Measurements from ENCODE around the gene ANXA3. TPM values are rescaled to one million over a fixed set of nuclear protein-coding genes. Genes with fewer than 3 reads are reported as not detected.

The ANXA3 gene
- polyA plus RNA-seq, 1 experiment, result 13.9 TPM

DNA sequence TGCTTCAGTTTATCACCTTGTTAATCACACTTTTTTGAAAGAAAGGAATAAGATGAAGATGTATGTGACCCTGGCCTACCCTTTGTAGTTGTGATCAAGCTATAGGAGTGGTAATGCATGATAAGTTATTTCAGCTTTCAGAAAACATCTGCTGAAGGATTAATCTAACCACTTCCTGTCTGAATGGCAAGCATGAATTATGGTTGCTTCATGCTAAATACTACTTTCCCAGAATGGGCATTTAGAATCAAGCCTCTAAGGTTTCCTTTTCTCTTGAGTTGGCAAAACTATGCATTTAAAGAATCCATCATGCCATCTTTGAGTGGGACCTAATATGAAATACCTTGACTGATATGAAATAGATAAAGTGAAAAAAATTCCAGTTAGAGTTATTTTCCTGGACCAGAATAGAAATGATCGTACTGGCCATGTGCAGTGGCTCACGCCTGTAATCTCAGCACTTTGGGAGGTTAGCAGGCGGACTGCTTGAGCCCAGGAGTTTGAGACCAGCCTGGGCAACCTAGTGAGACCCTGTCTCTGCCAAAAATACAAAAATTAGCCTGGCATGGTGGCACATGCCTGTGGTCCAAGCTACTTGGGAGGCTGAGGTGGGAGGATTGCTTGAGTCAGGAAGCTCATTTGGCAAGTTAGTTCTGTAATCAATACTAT, 59.1 kb downstream of the ANXA3 start:
- H3K27ac ChIP-seq (ENCODE audit: low read depth, low read length), result no peak overlapping the region
- H3K27me3 ChIP-seq (ENCODE audit: control insufficient read depth, insufficient read depth, low read length), result no peaks in the 10 kb centered on the region
- DNase-seq (ENCODE audit: low read depth, low spot score), result no peak
- TF ChIP-seq, protein P1, sequence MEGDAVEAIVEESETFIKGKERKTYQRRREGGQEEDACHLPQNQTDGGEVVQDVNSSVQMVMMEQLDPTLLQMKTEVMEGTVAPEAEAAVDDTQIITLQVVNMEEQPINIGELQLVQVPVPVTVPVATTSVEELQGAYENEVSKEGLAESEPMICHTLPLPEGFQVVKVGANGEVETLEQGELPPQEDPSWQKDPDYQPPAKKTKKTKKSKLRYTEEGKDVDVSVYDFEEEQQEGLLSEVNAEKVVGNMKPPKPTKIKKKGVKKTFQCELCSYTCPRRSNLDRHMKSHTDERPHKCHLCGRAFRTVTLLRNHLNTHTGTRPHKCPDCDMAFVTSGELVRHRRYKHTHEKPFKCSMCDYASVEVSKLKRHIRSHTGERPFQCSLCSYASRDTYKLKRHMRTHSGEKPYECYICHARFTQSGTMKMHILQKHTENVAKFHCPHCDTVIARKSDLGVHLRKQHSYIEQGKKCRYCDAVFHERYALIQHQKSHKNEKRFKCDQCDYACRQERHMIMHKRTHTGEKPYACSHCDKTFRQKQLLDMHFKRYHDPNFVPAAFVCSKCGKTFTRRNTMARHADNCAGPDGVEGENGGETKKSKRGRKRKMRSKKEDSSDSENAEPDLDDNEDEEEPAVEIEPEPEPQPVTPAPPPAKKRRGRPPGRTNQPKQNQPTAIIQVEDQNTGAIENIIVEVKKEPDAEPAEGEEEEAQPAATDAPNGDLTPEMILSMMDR (IDR thresholded peaks at IDR 0.05; ENCODE audit: low read depth, low read length), result no peak
- no peaks in the 10 kb centered on the region for H3K9me3 ChIP-seq (ENCODE audit: control insufficient read depth, insufficient read depth, low read length)
- ChIA-PET POLR2A (interaction anchor here (0.6 kb wide), 1 partner anchor 1554 kb away, joined by 3 read pairs; no protein-coding TSS in a partner anchor), CTCF (interaction anchor here (1.1 to 3.5 kb wide), 6 partner anchors 16 to 260 kb away, joined by 3 to 29 read pairs (median 4); no protein-coding TSS in a partner anchor)
- H3K4me3 ChIP-seq (ENCODE audit: low read depth, low read length), result no peak overlapping the region

DNA sequence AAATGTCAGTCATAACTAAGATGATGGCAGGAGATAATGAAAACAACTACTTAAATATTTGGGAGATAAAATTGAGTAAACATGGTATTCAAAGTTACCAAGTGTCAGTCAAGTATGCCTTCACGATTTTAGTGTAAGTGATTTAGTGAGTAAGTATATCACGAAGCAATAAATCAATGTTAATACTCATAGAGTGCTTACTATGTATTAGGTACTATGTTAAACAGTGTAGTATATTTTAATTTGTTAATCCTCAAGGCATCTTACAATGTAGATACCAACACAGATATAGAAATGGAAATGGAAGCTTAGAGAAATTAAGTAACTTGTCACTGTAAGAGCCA, 59.6 kb downstream of the ANXA3 start:
- TF ChIP-seq, protein P1 (IDR thresholded peaks at IDR 0.05; ENCODE audit: low read depth, low read length), result no peak
- H3K27me3 ChIP-seq (ENCODE audit: control insufficient read depth, insufficient read depth, low read length), result no peaks in the 10 kb centered on the region
- H3K27ac ChIP-seq (ENCODE audit: low read depth, low read length), result no peak overlapping the region
- CTCF ChIA-PET, result interaction anchor here (0.8 to 3.5 kb wide), 6 partner anchors 15 to 259 kb away, joined by 3 to 29 read pairs (median 6); no protein-coding TSS in a partner anchor
- H3K4me3 ChIP-seq (ENCODE audit: low read depth, low read length), result no peak overlapping the region
- DNase-seq (ENCODE audit: low read depth, low spot score), result no peak
- no peaks in the 10 kb centered on the region for H3K9me3 ChIP-seq (ENCODE audit: control insufficient read depth, insufficient read depth, low read length)
- POLR2A ChIA-PET, result no interaction called here

DNA sequence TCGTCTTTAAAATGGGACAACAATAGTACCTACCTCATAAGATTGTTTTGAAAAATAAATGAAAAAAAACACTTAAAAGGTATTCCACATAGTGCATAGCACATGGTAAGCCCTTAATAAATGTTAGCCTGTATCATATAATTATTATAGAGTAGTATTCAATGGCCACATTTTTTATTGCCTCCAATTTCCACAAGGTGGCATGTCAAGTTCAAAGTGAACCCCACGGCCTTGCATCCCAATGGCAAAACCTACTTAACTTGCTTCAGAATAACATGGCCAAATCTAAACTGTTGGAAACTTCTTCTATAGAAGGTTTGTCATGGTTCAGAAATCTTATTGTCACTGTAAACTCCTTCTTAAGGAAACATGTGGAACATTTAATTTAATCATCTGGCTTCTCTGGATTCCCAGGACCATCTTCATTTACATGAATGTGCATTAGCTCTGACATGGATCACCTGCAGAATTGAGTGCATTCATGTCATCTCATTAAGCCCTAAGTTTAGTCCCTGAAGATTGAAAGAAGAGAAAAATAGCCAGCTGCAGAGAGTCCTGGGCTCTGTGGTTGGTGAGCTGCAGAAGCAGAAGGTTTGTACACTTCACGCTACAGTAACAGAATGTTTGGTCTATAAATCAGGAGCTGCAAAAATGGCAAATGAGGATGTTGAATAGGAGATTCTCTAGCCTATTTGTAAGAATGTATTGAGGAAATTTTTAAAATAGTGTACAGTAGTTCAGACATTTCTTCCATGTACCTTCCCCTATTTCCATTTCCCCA, 61.0 kb downstream of the ANXA3 start:
- Histone ChIP-seq H3K9me3 (ENCODE audit: control insufficient read depth, insufficient read depth, low read length) (no peaks in the 10 kb centered on the region), H3K4me3 (ENCODE audit: low read depth, low read length) (no peak overlapping the region), H3K27ac (ENCODE audit: low read depth, low read length) (no peak overlapping the region), H3K27me3 (ENCODE audit: control insufficient read depth, insufficient read depth, low read length) (no peaks in the 10 kb centered on the region)
- TF ChIP-seq, protein P1 (IDR thresholded peaks at IDR 0.05; ENCODE audit: low read depth, low read length), result peak; percentile 68
- DNase-seq (ENCODE audit: low read depth, low spot score), result peak; percentile 26
- CTCF ChIA-PET, result interaction anchor here (0.6 to 2.5 kb wide), 11 partner anchors 32 to 327 kb away, joined by 3 to 30 read pairs (median 3); partner anchors contain the start of gene PAQR3
- POLR2A ChIA-PET, result no interaction called here

DNA sequence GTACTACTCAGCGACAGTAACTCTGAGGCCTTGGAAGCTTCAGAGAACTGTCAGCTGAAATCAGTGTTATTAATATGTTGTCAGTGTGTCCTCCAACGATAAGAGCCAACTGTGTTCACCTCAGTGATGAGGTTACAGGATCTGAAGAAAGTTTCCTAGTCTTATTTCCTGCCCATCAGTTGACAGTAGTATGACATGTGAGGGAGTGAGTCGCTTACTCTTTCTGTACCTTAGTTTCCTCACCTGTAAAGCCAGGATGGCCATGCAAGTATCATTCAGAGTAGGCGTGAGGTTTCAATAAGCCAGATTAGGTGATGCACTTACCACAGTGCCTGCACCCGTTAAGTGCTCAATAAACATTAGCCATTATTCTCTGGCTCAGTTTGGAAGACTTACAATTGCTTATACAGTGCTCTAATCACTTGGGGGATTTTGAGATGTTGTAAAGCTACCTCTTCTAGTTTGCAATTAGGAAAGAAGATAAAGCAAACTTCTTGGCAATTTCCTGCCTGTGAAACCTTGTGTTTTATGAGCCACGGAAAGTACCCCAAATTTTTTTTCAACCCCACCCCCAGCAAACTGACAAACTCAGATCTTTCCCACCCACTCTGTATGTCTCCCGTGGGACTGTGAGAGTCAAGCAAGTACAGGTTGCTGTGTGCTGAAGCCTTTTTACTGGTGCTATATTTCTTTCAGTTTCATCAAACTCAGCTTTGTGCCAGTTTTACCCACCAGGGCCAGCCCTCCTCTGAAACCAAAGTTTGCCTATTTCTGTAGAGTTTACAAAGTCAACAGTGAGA, 62.2 kb downstream of the ANXA3 start:
- Histone ChIP-seq H3K4me3 (ENCODE audit: low read depth, low read length) (no peak overlapping the region), H3K27ac (ENCODE audit: low read depth, low read length) (no peak overlapping the region), H3K9me3 (ENCODE audit: control insufficient read depth, insufficient read depth, low read length) (no peaks in the 10 kb centered on the region), H3K27me3 (ENCODE audit: control insufficient read depth, insufficient read depth, low read length) (no peaks in the 10 kb centered on the region)
- ChIA-PET POLR2A (no interaction called here), CTCF (interaction anchor here (0.6 to 3.9 kb wide), 14 partner anchors 10 to 258 kb away, joined by 3 to 30 read pairs (median 4); no protein-coding TSS in a partner anchor)
- no peak for DNase-seq (ENCODE audit: low read depth, low spot score)
- TF ChIP-seq, protein P1 (IDR thresholded peaks at IDR 0.05; ENCODE audit: low read depth, low read length), result no peak

Measured in AG04450 (cell line).